HG03095 (cell line): ENCODE results near the gene ARHGEF16.

Source experiments
- ATAC-seq: cut with Tn5 transposase; IDR thresholded peaks from one replicate; pipeline ENCODE4 v1.9.1; 2021; ENCODE audit warnings: moderate library complexity; ENCODE audit not compliant: unreplicated experiment

ARHGEF16 gene

GRCh38 chr1:3498986-3499385, 44.5 kb downstream of the ARHGEF16 start:
- no peak for ATAC-seq

- ATAC-seq, result no peak
These were observed 45.1 kb downstream of the ARHGEF16 start for GRCh38 chr1:3499611-3500010.

- ATAC-seq, result no peak
These were observed 45.9 kb downstream of the ARHGEF16 start for GRCh38 chr1:3500265-3500835.

DNA sequence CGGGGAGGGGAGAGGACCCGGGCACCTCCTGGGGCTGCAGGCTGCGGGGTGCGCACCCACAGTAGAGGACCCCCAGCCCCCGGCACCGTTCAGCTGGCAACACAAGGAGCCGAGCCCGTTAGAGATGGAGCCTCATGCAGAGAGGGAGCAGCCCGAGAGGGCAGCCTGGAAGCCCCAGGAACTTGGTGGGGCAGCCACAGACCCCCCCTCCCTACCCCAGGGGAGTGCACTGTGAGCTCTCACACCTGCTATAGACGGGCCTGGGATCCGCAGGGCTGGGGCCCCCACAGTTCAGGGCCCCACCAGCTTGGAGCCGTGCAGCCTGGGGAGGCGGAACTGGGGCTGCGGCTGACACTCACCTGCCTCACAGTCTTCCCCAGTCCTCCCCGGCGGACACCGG, 47.0 kb downstream of the ARHGEF16 start:
- ATAC-seq, result no peak

DNA sequence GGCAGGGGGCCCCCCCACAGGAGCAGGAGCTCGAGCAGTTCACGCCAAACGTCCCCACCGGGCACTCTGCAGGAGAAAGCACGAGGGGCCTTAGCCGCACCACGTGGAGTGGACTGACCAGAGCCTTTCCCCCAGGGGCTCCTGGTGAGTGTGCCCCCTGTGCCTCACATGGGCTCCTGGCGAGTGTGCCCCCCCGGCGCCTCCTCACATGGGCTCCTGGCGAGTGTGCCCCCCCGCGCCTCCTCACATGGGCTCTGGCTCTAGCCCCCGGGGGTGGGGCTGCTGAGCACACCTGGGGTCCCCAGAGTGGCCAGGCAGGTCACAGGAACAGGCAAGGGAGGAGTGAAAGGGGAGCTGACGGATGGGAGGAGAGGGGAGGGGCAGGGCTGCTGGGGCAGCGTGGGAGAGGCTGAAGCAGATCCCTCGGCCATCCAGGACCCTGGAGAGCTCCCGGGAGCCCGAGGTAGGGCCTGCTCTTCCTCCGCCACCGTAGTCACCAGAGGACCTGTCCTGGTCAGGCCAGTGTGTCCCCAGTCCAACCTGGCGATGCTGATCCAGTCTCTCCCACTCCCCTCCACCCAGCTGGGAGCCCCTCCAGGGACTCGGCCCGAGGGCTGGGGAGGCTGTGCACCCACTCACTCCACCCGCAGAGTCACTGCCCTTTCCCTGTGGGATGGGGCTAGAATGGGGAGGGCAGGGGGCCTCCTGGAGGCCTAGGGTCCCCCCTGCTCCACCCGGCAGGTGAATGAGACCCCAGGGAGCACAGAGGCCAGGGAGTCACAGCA, 47.6 kb downstream of the ARHGEF16 start:
- ATAC-seq, result no peak

DNA sequence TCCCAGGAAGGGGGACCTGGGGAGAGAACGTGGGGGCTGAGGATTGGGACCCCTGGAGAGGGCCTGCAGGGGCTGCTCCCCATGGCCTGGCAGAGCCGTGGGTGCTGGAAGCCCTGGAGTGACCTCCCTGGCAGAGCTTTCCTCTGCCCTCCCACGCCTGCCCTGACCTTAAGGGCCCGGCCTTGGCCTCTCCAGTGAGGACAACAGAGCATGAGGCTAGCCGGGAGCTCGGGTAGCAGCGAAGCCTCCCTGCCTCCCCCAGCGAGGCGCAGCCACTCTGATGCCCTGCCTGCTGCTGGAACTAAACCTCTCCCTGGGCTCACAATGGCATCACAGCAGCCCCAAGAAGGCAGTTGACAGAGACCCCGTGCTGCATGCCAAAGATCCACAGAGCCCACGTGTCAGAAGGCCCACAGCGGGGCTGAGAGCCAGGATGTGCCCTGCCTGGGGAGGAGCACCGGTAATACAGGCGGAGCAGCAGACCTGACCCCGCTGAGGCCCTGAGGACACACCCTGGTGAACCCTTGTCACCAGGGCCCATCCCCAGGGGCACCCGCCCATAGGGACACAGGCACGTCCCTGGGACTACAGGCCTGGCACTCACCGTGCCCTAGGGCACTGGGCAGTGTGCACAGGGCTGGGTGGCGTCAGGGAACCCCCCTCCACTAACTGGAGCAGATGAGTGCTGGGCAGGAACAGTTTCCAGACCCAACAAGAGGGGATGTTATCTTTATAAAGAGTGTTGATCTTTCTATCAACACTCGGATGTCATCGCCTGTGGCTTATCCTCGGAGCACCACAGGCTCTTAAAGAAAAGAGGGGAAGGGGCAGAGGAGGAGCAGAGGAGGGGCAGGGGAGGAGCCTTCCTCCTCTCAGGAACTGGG, 48.4 kb downstream of the ARHGEF16 start:
- ATAC-seq, result no peak

DNA sequence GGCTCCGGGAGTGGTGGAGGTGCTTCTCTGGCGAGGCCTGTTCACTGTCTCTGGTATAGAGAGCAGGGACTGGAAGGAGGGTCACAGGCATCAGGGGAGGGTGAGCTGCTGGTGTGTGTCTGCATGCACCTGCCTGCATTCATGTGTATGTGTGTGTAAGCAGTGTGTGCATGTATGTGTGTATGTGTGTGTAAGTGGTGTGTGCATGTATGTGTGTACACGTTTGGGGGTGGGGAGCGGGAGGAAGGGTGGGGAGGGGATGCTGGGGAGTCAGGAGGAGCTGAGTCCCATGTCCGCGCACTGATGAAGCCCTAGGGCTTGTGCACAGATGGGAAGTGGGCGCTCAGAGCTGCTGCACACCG, 49.0 kb downstream of the ARHGEF16 start:
- no peak for ATAC-seq

DNA sequence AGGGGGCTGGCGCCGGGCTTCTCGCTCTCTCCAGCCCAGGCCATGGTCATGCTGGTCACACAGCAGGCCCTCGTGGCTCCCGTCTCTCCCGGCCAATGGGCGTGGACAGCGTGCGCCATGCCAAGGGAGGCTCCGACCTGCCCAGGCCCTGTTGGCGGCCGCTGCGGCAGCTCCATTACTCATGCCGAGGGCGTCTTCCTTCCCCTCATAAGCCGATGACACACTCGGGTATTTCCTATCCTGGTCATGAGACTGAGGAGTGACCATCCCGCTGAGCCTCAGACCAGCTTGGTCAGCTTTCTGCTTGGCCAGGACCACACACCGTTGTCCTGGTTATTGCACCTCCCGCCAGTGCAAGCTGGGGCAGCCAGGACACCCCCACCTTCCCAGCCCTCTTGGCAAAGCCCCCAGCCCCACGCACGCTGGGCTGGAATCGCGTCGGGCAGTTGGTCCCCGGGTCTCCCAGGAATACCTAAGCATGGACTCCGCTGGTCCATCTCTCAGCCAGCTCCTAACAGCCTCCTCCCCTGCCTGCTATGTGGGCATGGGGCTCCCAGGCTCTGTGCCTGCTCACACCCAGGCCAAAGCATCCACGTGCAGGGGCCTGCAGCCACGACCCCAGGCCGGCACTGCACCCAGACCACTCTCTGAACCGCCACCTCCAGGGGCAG, 49.8 kb downstream of the ARHGEF16 start:
- no peak for ATAC-seq

GRCh38 chr1:3504822-3505153, 50.3 kb downstream of the ARHGEF16 start:
- no peak for ATAC-seq

GRCh38 chr1:3505161-3505560, 50.7 kb downstream of the ARHGEF16 start:
- no peak for ATAC-seq

- ATAC-seq, result no peak
These were observed 51.6 kb downstream of the ARHGEF16 start for GRCh38 chr1:3506041-3506440.

DNA sequence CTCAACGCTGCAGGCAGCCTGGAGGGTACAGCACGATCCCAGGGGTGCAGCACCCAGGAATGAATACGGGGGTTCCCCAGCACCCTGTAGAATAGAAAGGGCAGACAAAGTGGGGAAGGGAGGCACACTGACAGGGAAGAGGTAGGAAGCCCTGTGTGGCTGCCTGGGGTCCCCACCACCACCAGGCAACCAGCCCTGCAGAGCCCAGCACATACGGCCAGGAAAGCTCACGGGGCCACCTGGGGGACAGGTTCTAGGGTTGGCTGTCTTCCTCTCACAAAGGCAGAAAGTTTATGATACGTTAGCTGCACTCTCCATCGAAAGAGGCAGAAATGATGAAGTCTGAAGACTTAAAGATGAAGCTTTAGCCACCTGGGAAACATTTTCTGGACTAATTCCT, 52.5 kb downstream of the ARHGEF16 start:
- ATAC-seq, result no peak

DNA sequence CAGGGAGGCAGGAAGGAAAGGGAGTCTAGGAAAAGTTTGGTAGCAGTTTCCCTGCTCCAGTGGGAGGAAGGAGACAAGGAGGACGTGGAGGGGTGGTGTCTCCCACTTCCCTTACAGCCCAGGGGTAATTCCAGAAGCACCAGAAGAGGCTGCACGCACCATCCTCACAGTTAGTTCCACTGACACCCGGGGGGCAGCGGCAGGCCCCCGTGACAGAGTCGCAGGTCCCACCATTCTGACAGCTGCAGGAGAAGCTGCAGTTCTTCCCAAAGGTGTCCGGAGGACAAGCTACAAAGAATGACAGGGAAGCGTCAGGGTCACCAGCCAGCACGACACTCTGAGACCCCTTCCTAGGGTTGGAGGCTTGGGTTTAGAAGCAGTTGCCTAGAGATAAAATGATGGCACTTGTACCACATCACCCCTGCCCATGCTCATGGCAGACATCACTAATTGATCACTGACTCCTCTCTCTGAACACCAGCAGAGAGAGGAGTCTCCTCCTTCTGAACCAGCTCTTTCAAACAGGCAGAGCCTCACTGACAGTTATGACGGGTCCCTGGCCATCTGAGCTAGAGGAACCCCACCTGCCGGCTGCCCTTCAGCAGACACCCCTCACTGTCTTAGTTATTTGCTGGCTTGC, 53.3 kb downstream of the ARHGEF16 start:
- no peak for ATAC-seq

- ATAC-seq, result no peak
These were observed 54.4 kb downstream of the ARHGEF16 start for GRCh38 chr1:3508757-3509415.

- no peak for ATAC-seq
These were observed 55.3 kb downstream of the ARHGEF16 start for GRCh38 chr1:3509721-3510120.

DNA sequence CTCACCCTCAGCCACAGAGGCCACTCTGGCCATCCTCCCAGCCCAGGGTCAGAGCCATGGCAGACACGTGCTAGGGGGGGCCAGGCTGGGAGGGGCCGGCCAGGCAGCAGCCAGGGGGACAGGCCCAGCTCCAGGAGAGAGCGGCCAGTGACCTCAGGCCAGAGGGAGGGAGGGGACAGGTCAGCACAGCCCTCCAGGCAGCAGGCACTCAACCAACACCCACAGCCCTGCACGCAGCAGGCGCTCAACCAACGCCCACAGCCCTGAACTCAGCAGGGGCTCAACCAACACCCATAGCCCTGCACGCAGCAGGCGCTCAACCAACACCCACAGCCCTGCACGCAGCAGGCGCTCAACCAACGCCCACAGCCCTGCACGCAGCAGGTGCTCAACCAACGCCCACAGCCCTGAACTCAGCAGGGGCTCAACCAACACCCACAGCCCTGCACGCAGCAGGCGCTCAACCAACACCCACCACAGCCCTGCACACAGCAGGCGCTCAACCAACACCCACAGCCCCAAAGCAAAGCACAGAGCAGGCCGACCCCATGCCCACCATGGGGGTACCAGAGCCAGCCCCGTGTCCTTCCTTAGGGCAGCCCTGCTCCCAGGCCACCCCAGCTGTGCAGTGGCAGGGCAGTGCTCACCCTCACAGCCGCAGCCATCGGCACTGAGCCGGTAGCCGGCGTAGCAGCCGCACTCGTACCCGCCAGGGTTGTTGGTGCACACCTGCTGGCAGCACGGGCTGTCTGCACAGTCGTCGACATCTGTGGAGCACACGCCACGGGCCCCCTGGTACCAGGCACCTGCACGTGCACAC, 55.9 kb downstream of the ARHGEF16 start:
- ATAC-seq, result no peak

DNA sequence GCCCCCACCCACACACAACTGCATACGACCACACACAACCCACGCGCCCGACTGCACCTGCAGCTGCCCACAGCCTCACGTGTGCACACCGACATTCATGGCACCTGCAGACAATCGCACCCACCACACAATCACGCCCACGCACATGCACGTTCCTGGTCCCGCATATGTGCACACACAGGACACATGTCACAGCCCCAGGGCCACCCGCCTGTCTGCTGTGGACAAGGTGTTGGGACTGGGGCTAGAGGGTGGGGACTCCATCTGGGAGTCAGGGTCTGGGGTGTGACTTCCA, 56.4 kb downstream of the ARHGEF16 start:
- ATAC-seq, result no peak

- no peak for ATAC-seq
These were observed 56.8 kb downstream of the ARHGEF16 start for GRCh38 chr1:3511306-3511705.

DNA sequence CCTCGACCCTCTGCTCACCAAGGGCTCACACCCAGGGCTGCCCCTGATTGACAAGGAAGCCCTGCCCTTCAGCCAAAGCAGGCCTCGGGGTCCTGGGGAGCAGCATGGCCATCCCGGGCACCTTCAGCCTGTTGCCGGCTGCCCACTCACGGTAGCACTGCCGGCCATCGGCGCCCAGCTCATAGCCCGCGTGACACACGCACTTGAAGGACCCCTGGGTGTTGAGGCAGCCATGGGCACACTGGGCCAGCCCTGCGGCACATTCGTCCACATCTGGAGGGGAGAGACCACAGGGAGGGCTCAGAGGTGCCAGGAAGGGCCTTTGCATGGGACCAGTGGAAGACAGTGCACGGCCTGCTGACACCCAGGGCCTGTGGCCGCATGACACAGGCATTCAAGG, 57.4 kb downstream of the ARHGEF16 start:
- no peak for ATAC-seq

- no peak for ATAC-seq
These were observed 59.9 kb downstream of the ARHGEF16 start for GRCh38 chr1:3514404-3514803.
